ENCODE results near the gene ATAT1. TPM values are rescaled to one million over a fixed set of nuclear protein-coding genes. Genes with fewer than 3 reads are reported as not detected.

ATAT1 gene
- total RNA-seq, 8 experiments from 2014 or later: 3.7 to 71.7 (median 41.1) TPM

DNA sequence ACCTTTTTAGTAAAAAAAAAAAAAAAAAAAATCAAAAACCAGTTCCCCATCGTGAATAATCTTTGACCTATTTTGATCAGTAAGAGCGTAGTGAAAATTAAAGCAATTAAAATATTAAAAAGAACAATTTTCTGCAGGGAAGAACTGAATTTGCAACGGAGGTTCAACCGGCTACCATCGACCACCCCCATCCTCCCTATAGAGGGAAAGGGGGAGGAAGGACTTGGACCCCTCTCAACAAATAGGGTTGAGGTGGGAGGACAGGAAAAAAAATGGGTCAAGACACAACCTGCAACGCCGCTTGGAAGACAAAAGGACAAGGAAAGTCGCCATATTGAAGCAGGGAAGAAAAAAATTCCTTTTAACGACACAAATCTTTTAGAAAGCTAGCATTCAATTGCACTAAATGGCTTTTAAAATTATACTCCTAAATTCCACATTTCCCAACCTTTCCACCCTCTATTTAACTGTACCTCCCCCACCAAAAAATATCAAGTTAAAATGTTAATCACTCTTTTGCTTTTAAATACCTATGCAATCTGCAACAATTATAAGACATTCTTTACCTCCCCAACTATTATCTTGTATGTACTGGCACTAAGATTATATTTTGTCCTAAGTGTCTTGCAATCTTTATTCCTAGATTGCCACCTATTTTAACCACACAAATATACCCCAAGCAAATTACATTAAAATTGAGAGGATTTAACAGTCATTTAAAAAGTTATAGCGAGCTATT, 11.3 kb upstream of the ATAT1 start:
- WGBS, 10 experiments: 0 to 3% (median 0%) methylated on average over 2 to 10 of the region's 10 CpGs
- Histone ChIP-seq H3K27ac (peak overlapping the region; percentile 96 to 99), H3K4me3 (peak overlapping the region; percentile 73 to 99 (median 86)), H3K4me1 (replicated peaks in 1 of 2) (peaks cover 10 to 23% of the 10 kb centered on the region in 2 donors)
- in situ Hi-C loops (cut with MboI; ENCODE audit: low pct_unique_long_range_greater_than_20kb in 2 of 9, low sequenced_read_pairs in 9 of 9, unreplicated experiment in 9 of 9): no loop called here
- ATAC-seq (replicated peaks in 6 of 8): peak in 4 of 8 experiments; percentile 0 to 7 (median 2)

- WGBS, 10 experiments: 0 to 20% (median 0%) methylated on average over 2 to 10 of the region's 10 CpGs; no CpG with 5 or more reads in 1 of the 10 experiments
- Histone ChIP-seq H3K4me3 (peak overlapping the region; percentile 73 to 99 (median 86)), H3K4me1 (replicated peaks in 1 of 2) (peaks cover 10 to 23% of the 10 kb centered on the region in 2 donors), H3K27ac (peak overlapping the region; percentile 96 to 99)
- ATAC-seq (replicated peaks in 6 of 8): no peak
- in situ Hi-C loops (cut with MboI; ENCODE audit: low pct_unique_long_range_greater_than_20kb in 2 of 9, low sequenced_read_pairs in 9 of 9, unreplicated experiment in 9 of 9): no loop called here
Observed at GRCh38 chr6:30615958-30616810, 10.5 kb upstream of the ATAT1 start.

- in situ Hi-C loops (cut with MboI; ENCODE audit: low pct_unique_long_range_greater_than_20kb in 2 of 9, low sequenced_read_pairs in 9 of 9, unreplicated experiment in 9 of 9): no loop called here
- peak; percentile 65 to 90 (median 86) for ATAC-seq (replicated peaks in 6 of 8)
- Histone ChIP-seq H3K27ac (peak within 1 kb of the TSS; percentile 99), H3K4me3 (peak within 1 kb of the TSS; percentile 73 to 99 (median 86)), H3K4me1 (replicated peaks in 1 of 2) (peaks cover 10 to 23% of the 10 kb centered on the region in 2 donors)
- 0 to 14% (median 1%) methylated on average over 1 to 31 of the region's 40 CpGs; no CpG with 5 or more reads in 1 of the 10 experiments for WGBS, 10 experiments
Observed at GRCh38 chr6:30616811-30617564, 9.7 kb upstream of the ATAT1 start, which contains the start of gene PPP1R10. TSS of gene PPP1R10 (minus strand) at chr6:30617243. CDS start at chr6:30609944, 7,299 bp downstream.

GRCh38 chr6:30617565-30618269, 9.0 kb upstream of the ATAT1 start, which contains the start of gene MRPS18B:
TSS of gene MRPS18B (plus strand) at chr6:30617840. CDS start at chr6:30617866, 26 bp downstream.
- peak; percentile 69 to 89 (median 84) for ATAC-seq (replicated peaks in 6 of 8)
- Histone ChIP-seq H3K4me3 (peak within 1 kb of the TSS; percentile 73 to 99 (median 86)), H3K4me1 (replicated peaks in 1 of 2) (peaks cover 10 to 23% of the 10 kb centered on the region in 2 donors), H3K27ac (peak within 1 kb of the TSS; percentile 99)
- in situ Hi-C loops (cut with MboI; ENCODE audit: low pct_unique_long_range_greater_than_20kb in 2 of 9, low sequenced_read_pairs in 9 of 9, unreplicated experiment in 9 of 9): no loop called here
- 0 to 10% (median 2%) methylated on average over 2 to 17 of the region's 34 CpGs for WGBS, 10 experiments

DNA sequence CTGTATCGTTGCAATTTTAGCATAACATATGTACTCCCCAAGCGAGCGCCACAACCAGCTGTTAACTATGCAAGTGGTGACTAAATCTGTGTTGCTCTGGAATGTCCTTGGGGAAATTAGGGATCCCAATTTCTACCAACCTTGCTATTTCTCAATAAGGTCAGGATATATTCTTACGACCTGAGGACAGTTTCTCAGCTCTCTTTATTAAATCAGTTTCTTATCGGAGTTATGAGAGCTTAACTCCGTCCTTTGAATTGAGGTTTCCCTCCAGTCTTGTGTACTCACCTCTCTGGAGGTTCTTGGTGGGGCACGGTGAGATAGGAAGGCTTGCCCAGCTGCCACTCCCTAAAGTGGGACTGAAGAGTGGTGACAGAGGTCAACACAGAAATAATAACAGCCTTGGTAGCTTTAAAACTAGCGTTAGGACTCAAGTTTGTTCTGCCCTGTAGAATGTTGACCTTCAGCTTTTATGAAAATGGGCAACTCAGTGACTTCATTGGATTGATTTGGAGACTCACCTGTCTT, 8.3 kb upstream of the ATAT1 start:
- in situ Hi-C loops (cut with MboI; ENCODE audit: low pct_unique_long_range_greater_than_20kb in 2 of 9, low sequenced_read_pairs in 9 of 9, unreplicated experiment in 9 of 9): no loop called here
- Histone ChIP-seq H3K4me3 (peak overlapping the region; percentile 57 to 99 (median 66)), H3K4me1 (replicated peaks in 1 of 2) (peaks cover 10 to 20% of the 10 kb centered on the region in 2 donors), H3K27ac (peak overlapping the region; percentile 99)
- peak in 3 of 8 experiments; percentile 2 to 9 (median 8) for ATAC-seq (replicated peaks in 6 of 8)
- WGBS, 10 experiments: 0 to 20% (median 9%) methylated on average over 1 to 7 of the region's 8 CpGs

DNA sequence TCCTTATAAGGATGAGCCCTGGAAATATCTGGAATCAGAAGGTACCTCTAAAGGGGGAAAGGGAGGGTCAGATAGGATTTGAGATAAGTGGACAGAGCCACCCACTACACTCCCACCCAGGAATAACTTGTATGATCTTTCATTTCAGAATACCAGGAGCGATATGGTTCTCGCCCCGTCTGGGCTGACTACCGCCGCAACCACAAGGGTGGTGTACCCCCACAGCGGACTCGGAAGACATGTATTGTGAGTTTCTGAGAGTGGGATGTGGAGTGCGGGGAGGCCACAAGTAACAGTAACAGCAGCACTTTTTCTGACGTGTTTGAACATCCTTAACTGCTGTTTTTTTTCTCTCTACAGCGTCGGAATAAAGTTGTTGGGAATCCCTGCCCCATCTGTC, 7.1 kb upstream of the ATAT1 start:
- in situ Hi-C loops (cut with MboI; ENCODE audit: low pct_unique_long_range_greater_than_20kb in 2 of 9, low sequenced_read_pairs in 9 of 9, unreplicated experiment in 9 of 9): no loop called here
- Histone ChIP-seq H3K4me1 (replicated peaks in 1 of 2) (peaks cover 0 to 8% of the 10 kb centered on the region in 2 donors), H3K4me3 (no peak overlapping the region), H3K27ac (no peak overlapping the region)
- WGBS, 10 experiments: 90 to 100% (median 100%) methylated on average over 1 to 10 of the region's 11 CpGs; no CpG with 5 or more reads in 1 of the 10 experiments
- ATAC-seq (replicated peaks in 6 of 8): no peak

GRCh38 chr6:30625511-30625910, 1.2 kb upstream of the ATAT1 start:
- ATAC-seq (replicated peaks in 6 of 8): no peak
- WGBS, 10 experiments: 90 to 100% (median 100%) methylated on average over 1 to 7 of the region's 8 CpGs; no CpG with 5 or more reads in 3 of the 10 experiments
- Histone ChIP-seq H3K4me1 (replicated peaks in 1 of 2) (peaks cover 10 to 11% of the 10 kb centered on the region in 2 donors), H3K27ac (no peak overlapping the region), H3K4me3 (no peak overlapping the region)
- in situ Hi-C loops (cut with MboI; ENCODE audit: low pct_unique_long_range_greater_than_20kb in 2 of 9, low sequenced_read_pairs in 9 of 9, unreplicated experiment in 9 of 9): no loop called here

DNA sequence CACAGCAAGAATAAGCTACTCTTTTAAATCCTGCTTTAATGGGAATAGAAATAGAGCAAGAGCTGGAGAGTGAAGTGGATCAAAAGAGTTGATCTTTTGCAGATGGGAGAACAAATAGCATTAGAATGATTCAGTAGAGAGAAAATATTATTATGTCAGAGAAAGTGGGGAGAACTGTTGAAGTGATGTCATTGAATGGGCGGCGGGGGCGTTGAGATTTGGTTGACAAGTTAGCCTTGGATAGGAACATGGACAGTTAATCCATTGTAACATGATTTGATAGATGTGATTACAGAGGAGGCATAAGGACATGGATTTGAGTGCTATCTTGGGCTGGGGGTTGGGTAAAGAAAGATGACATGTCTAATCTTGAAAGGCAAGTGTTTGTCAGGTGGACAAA, 9.2 kb downstream of the ATAT1 start:
- H3K4me3 ChIP-seq: no peak overlapping the region
- ATAC-seq (replicated peaks in 6 of 8): no peak
- 93 to 100% (median 96%) methylated on average over 3 of the region's 3 CpGs; no CpG with 5 or more reads in 3 of the 10 experiments for WGBS, 10 experiments
- no peak overlapping the region for H3K27ac ChIP-seq
- no peaks in the 10 kb centered on the region for H3K4me1 ChIP-seq (replicated peaks in 1 of 2)
- in situ Hi-C loops (cut with MboI; ENCODE audit: low pct_unique_long_range_greater_than_20kb in 2 of 9, low sequenced_read_pairs in 9 of 9, unreplicated experiment in 9 of 9): no loop called here

- no peak for ATAC-seq (replicated peaks in 6 of 8)
- WGBS, 10 experiments: 60 to 100% (median 91%) methylated on average over 1 to 8 of the region's 10 CpGs; no CpG with 5 or more reads in 2 of the 10 experiments
- in situ Hi-C loops (cut with MboI; ENCODE audit: low pct_unique_long_range_greater_than_20kb in 2 of 9, low sequenced_read_pairs in 9 of 9, unreplicated experiment in 9 of 9): no loop called here
- H3K4me3 ChIP-seq: no peak overlapping the region
- H3K27ac ChIP-seq: no peak overlapping the region
- no peaks in the 10 kb centered on the region for H3K4me1 ChIP-seq (replicated peaks in 1 of 2)
Observed at GRCh38 chr6:30640481-30640880, 13.8 kb downstream of the ATAT1 start.

GRCh38 chr6:30641048-30641447, 14.4 kb downstream of the ATAT1 start:
- in situ Hi-C loops (cut with MboI; ENCODE audit: low pct_unique_long_range_greater_than_20kb in 2 of 9, low sequenced_read_pairs in 9 of 9, unreplicated experiment in 9 of 9): no loop called here
- H3K27ac ChIP-seq: no peak overlapping the region
- 83 to 100% (median 100%) methylated on average over 1 of the region's 1 CpG; no CpG with 5 or more reads in 6 of the 10 experiments for WGBS, 10 experiments
- no peak overlapping the region for H3K4me3 ChIP-seq
- H3K4me1 ChIP-seq (replicated peaks in 1 of 2): peaks cover under 1 to 4% of the 10 kb centered on the region in 2 donors
- ATAC-seq (replicated peaks in 6 of 8): no peak

GRCh38 chr6:30643656-30644055, 17.0 kb downstream of the ATAT1 start:
- no peak overlapping the region for H3K27ac ChIP-seq
- in situ Hi-C loops (cut with MboI; ENCODE audit: low pct_unique_long_range_greater_than_20kb in 2 of 9, low sequenced_read_pairs in 9 of 9, unreplicated experiment in 9 of 9): no loop called here
- WGBS, 10 experiments: 88 to 100% (median 100%) methylated on average over 1 to 2 of the region's 2 CpGs; no CpG with 5 or more reads in 4 of the 10 experiments
- ATAC-seq (replicated peaks in 6 of 8): no peak
- no peak overlapping the region for H3K4me3 ChIP-seq
- peaks cover 10 to 13% of the 10 kb centered on the region in 2 donors for H3K4me1 ChIP-seq (replicated peaks in 1 of 2)

DNA sequence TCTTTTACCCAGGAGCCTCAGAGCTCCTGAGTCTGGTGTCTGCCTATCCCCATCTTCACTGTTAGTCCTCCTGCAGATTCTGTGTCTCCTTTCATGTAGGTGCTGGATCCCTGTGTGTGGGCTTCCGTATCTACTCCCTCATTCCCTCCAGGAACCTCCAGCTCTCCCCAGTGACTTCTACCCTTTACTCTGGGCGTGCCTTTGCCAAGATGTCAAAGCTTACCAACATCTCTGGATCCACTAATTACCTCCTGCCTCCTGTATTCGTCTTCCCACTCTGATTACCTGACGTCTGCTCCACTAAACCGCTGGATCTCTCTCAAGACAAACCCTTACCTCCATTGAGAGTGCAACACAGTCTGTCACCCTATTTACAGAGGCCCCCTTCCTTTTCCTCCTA, 18.1 kb downstream of the ATAT1 start:
- Histone ChIP-seq H3K4me1 (replicated peaks in 1 of 2) (peaks cover 10 to 13% of the 10 kb centered on the region in 2 donors), H3K4me3 (no peak overlapping the region), H3K27ac (no peak overlapping the region)
- 67 to 100% (median 88%) methylated on average over 1 to 5 of the region's 5 CpGs; no CpG with 5 or more reads in 1 of the 10 experiments for WGBS, 10 experiments
- no peak for ATAC-seq (replicated peaks in 6 of 8)
- in situ Hi-C loops (cut with MboI; ENCODE audit: low pct_unique_long_range_greater_than_20kb in 2 of 9, low sequenced_read_pairs in 9 of 9, unreplicated experiment in 9 of 9): no loop called here

Measured in motor neuron (in vitro differentiated cells).